CD8-positive, alpha-beta memory T cell (primary cell): ENCODE results near the gene CTR9. TPM values are rescaled to one million over a fixed set of nuclear protein-coding genes. Genes with fewer than 3 reads are reported as not detected.

Experiments used
- CTCF ChIA-PET: fragments of 350-600 bp; sonication (Branson Sonifier 250); formaldehyde crosslinking; loops from one replicate; lab custom pipeline; 2021; ENCODE audit warnings: antibody characterized with exemption; lab: Charles Lee
- POLR2A ChIA-PET: fragments of 350-600 bp; sonication (Branson Sonifier 250); formaldehyde crosslinking; loops from one replicate; lab custom pipeline; 2021; ENCODE audit warnings: antibody characterized with exemption; lab: Charles Lee
- DNase-seq, 5 donors: peaks; one replicate each; pipeline versions ENCODE4 v3.0.0 to v3.0.0-alpha.2; 2020 to 2022; ENCODE audit warnings: mixed read lengths in 1 of 5
- H3K27ac ChIP-seq: one replicate; pipeline ENCODE4 v1.7.0; 2013; ENCODE audit warnings: low read depth, mild to moderate bottlenecking, low read length, moderate library complexity
- H3K27me3 ChIP-seq: 2 replicates; pipeline ENCODE4 v1.7.0; 2013; ENCODE audit warnings: low read length, mild to moderate bottlenecking; ENCODE audit not compliant: insufficient read depth, poor library complexity, severe bottlenecking
- H3K36me3 ChIP-seq: 2 replicates; pipeline ENCODE4 v1.7.0; 2013; ENCODE audit warnings: mild to moderate bottlenecking, low read length, moderate library complexity; ENCODE audit not compliant: insufficient read depth
- H3K4me1 ChIP-seq: 2 replicates; pipeline ENCODE4 v1.7.0; 2013; ENCODE audit warnings: mild to moderate bottlenecking, low read length, moderate library complexity; ENCODE audit not compliant: insufficient read depth
- H3K4me3 ChIP-seq: 2 replicates; pipeline ENCODE4 v1.7.0; 2013; ENCODE audit warnings: mild to moderate bottlenecking, low read length
- H3K9me3 ChIP-seq: 2 replicates; pipeline ENCODE4 v1.7.0; 2013; ENCODE audit warnings: mild to moderate bottlenecking, low read length
- H3K27ac Mint-ChIP-seq, 8 donors: one replicate each; pipeline ENCODE4 v1.8.0; 2020 to 2021; ENCODE audit warnings: mixed read lengths in 8 of 8, mild to moderate bottlenecking in 6 of 8, inconsistent platforms in 3 of 8, moderate library complexity in 3 of 8
- H3K27me3 Mint-ChIP-seq, 2 donors: one replicate each; pipeline ENCODE4 v1.8.0; 2020 to 2021; ENCODE audit warnings: mixed read lengths in 2 of 2, mild to moderate bottlenecking in 1 of 2, moderate library complexity in 1 of 2
- H3K36me3 Mint-ChIP-seq, 3 donors: one replicate each; pipeline ENCODE4 v1.8.0; 2020 to 2021; ENCODE audit warnings: mixed read lengths in 3 of 3, inconsistent platforms in 1 of 3, mild to moderate bottlenecking in 1 of 3
- H3K4me1 Mint-ChIP-seq, 3 donors: one replicate each; pipeline ENCODE4 v1.8.0; 2020 to 2021; ENCODE audit warnings: mixed read lengths in 3 of 3, inconsistent platforms in 1 of 3, mild to moderate bottlenecking in 1 of 3
- H3K4me3 Mint-ChIP-seq, 7 donors: one replicate each; pipeline ENCODE4 v1.8.0; 2020 to 2021; ENCODE audit warnings: mixed read lengths in 7 of 7, mild to moderate bottlenecking in 6 of 7, moderate library complexity in 4 of 7, inconsistent platforms in 2 of 7
- H3K9me3 Mint-ChIP-seq, 5 donors: one replicate each; pipeline ENCODE4 v1.8.0; 2020 to 2022; ENCODE audit warnings: mixed read lengths in 5 of 5, mild to moderate bottlenecking in 3 of 5, moderate library complexity in 2 of 5, inconsistent platforms in 1 of 5
- polyA plus RNA-seq: library from polyadenylated mRNA; unstranded; fragments of 300-500 nt; fragmentation: Illumina TruSeq; gene quantifications from one replicate; pipeline ENCODE4 v1.2.3, GENCODE V29; 2021
- total RNA-seq, 2 experiments: library from RNA; stranded (reverse); gene quantifications; one replicate each; pipeline ENCODE4 v1.2.3, GENCODE V29; 2021

Gene CTR9
- total and polyA plus RNA-seq, 3 experiments from 2014 or later = 49.9 to 60.8 (median 57.9) TPM

DNA sequence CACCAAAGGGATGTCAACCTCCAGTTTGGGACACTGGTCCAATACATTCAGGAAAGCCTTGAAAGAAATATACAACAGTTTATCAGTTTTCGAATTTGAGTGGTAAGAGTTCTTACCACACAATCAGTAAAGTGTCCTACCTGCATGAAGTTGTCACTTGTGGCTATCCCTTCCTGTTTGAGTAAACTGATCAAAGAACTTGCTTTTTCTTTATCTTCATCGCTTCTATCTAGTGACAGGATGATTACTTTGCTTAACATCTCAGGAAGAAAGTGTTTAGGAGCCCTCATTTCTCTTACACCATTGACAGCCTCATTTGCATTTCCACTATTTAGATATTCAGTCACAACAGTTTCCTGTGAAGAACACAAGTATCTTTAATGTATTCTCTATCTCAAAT lies 49.2 kb downstream of the CTR9 start:
- H3K36me3 Mint-ChIP-seq = peaks cover 48 to 96% (median 55%) of the 10 kb centered on the region in 3 donors
- peaks cover 70 to 88% (median 85%) of the 10 kb centered on the region in 3 donors for H3K4me1 Mint-ChIP-seq
- POLR2A ChIA-PET = interaction anchor here (0.6 to 5.2 kb wide), 2 partner anchors 8 to 61 kb away, joined by 3 to 49 read pairs; partner anchors contain the start of gene EIF4G2
- peaks cover 80% of the 10 kb centered on the region for H3K4me1 ChIP-seq
- no peak for DNase-seq
- H3K27me3 ChIP-seq = no peaks in the 10 kb centered on the region
- H3K36me3 ChIP-seq = peaks cover 88% of the 10 kb centered on the region
- H3K27ac ChIP-seq = no peak overlapping the region
- peak overlapping the region; percentile 8 to 47 (median 32) for H3K4me3 Mint-ChIP-seq
- H3K9me3 Mint-ChIP-seq = no peaks in the 10 kb centered on the region
- H3K27me3 Mint-ChIP-seq = peaks cover 0 to 2% of the 10 kb centered on the region in 2 donors
- H3K27ac Mint-ChIP-seq = peak overlapping the region in 6 of 8 donors; percentile 55 to 83 (median 78)
- no peaks in the 10 kb centered on the region for H3K9me3 ChIP-seq
- CTCF ChIA-PET = interaction anchor here (2.4 kb wide), 1 partner anchor 9 kb away, joined by 9 read pairs; the partner anchor contains the start of gene EIF4G2
- H3K4me3 ChIP-seq = no peak overlapping the region

DNA sequence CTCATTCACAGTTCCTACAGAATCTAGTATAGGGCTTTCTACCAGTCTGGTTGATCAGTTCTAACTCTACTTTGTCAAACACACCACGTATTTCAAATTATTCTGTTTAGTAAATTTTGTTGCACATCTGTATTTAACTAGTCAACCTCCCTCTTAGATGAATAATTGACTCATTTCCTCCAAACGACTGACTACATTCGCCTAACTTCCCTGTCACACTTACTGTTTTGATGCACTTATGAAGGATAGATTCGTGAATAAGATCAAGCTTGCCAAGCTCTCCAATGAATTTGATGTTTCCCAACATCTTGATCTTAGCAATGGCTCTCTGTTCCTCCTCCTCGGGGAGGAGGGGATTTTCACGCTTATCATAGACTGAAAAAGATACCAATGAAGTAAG lies 52.6 kb downstream of the CTR9 start:
- H3K9me3 Mint-ChIP-seq = no peaks in the 10 kb centered on the region
- no peak for DNase-seq
- peak overlapping the region in 1 of 7 donors; percentile 72 for H3K4me3 Mint-ChIP-seq
- Histone ChIP-seq H3K4me3 (no peak overlapping the region), H3K4me1 (peaks cover 85% of the 10 kb centered on the region), H3K27me3 (no peaks in the 10 kb centered on the region), H3K9me3 (no peaks in the 10 kb centered on the region), H3K36me3 (peaks cover 83% of the 10 kb centered on the region), H3K27ac (no peak overlapping the region)
- ChIA-PET POLR2A (interaction anchor here (1.0 to 1.6 kb wide), 2 partner anchors 54 to 55 kb away, joined by 4 to 8 read pairs; partner anchors contain the start of gene ZBED5), CTCF (interaction anchor here (4.8 kb wide), 1 partner anchor 11 kb away, joined by 42 read pairs; no protein-coding TSS in a partner anchor)
- peaks cover 69 to 85% (median 84%) of the 10 kb centered on the region in 3 donors for H3K4me1 Mint-ChIP-seq
- H3K36me3 Mint-ChIP-seq = peaks cover 50 to 98% (median 51%) of the 10 kb centered on the region in 3 donors
- no peaks in the 10 kb centered on the region for H3K27me3 Mint-ChIP-seq
- peak overlapping the region in 7 of 8 donors; percentile 6 to 93 (median 57) for H3K27ac Mint-ChIP-seq

DNA sequence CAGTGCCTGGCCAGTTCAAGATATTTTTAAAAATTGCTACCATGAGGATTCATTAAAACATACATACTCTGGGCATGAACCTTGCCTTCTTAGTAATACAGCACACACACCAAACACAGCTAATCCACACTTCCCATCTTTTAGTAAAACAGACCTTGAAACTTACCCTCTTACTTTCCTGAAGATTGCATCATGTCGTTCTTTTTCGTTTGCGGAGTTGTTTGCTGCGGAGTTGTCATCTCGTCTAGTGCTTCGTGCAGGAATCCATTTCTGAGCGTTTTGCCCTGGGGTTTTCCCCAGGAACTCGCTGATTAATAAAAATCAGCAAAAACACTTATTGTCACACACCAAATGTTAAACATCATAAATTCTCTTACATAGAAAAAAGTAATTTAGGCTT lies 54.7 kb downstream of the CTR9 start:
- POLR2A ChIA-PET = interaction anchor here (0.9 to 4.9 kb wide), 3 partner anchors 8 to 351 kb away, joined by 4 to 248 read pairs (median 49); partner anchors contain the start of genes AMPD3 and ZBED5
- Histone ChIP-seq H3K4me3 (peak overlapping the region; percentile 18), H3K4me1 (peaks cover 71% of the 10 kb centered on the region), H3K9me3 (no peaks in the 10 kb centered on the region), H3K27me3 (no peaks in the 10 kb centered on the region), H3K36me3 (peaks cover 64% of the 10 kb centered on the region), H3K27ac (no peak overlapping the region)
- Mint-ChIP-seq H3K9me3 (no peaks in the 10 kb centered on the region), H3K27ac (peak overlapping the region; percentile 41 to 93 (median 64)), H3K4me1 (peaks cover 60 to 77% (median 76%) of the 10 kb centered on the region in 3 donors), H3K27me3 (no peaks in the 10 kb centered on the region), H3K36me3 (peaks cover 34 to 86% (median 35%) of the 10 kb centered on the region in 3 donors), H3K4me3 (peak overlapping the region in 6 of 7 donors; percentile 21 to 100 (median 59))
- CTCF ChIA-PET = interaction anchor here (2.1 kb wide), 1 partner anchor 12 kb away, joined by 8 read pairs; no protein-coding TSS in a partner anchor
- DNase-seq = no peak

DNA sequence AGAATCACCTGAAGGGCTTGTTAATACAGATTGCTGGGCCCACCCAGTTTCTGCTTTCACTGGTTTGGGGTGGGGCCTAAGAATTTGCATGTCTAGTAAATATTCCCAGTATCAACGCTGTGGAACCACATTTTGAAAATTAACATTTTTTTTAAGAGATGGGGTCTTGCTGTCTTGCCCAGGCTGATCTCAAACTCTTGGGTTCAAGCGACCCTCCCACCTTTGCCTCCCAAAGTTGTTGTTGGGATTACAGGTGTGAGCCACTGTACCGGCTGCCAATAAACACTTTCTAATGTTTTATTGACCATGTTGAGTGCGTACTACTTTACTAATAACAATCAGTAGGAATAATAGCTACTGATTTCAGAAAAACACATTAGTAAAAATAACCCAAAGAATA lies 55.2 kb downstream of the CTR9 start:
- Histone ChIP-seq H3K36me3 (peaks cover 59% of the 10 kb centered on the region), H3K27me3 (no peaks in the 10 kb centered on the region), H3K9me3 (no peaks in the 10 kb centered on the region), H3K27ac (no peak overlapping the region), H3K4me3 (peak overlapping the region; percentile 18), H3K4me1 (peaks cover 67% of the 10 kb centered on the region)
- H3K9me3 Mint-ChIP-seq = no peaks in the 10 kb centered on the region
- no peaks in the 10 kb centered on the region for H3K27me3 Mint-ChIP-seq
- peaks cover 56 to 72% (median 71%) of the 10 kb centered on the region in 3 donors for H3K4me1 Mint-ChIP-seq
- peak overlapping the region; percentile 95 to 100 (median 98) for H3K4me3 Mint-ChIP-seq
- H3K36me3 Mint-ChIP-seq = peaks cover 29 to 81% (median 31%) of the 10 kb centered on the region in 3 donors
- CTCF ChIA-PET = interaction anchor here (2.1 kb wide), 1 partner anchor 13 kb away, joined by 8 read pairs; no protein-coding TSS in a partner anchor
- H3K27ac Mint-ChIP-seq = peak overlapping the region in 5 of 8 donors; percentile 92 to 99 (median 98)
- POLR2A ChIA-PET = interaction anchor here (0.7 to 4.9 kb wide), 4 partner anchors 9 to 351 kb away, joined by 4 to 248 read pairs (median 26); partner anchors contain the start of genes AMPD3 and ZBED5
- DNase-seq = no peak

DNA sequence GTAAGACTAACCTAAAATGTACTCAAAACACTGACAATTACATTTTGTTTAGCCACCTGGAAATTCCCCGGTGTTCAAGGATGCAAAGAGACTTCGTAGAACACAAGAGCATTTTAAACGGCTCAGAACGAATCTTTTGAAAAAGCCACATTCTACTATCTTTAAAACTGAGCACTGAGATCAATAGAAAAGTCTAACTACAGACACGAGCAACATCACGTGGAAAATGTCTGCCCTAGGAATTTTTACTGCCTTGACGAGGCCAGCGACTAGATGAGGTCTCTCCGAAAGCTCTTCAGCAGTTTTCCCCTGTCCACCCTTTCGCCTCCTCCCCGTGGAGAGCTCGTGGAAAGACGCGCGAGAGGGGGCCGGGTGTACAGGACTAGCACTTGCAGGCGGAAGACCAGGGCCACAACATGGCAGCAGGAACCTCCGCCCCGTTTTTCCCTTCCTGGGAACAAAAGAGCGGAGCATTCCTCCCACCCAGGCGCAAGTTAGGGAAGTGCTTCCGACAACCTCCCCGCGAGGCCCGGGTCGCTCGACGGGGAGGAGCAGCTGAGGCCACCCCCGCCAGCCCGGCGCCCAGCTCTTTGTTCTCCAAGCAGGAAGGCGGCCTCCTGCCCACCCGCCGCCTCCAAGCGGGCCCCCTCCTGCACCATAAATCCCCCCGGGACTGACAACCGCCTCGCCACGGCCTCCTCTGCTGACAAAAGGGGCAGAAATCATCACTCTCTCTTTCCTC lies 56.6 kb downstream of the CTR9 start:
- H3K36me3 Mint-ChIP-seq = peaks cover 24 to 66% (median 26%) of the 10 kb centered on the region in 3 donors
- peak overlapping the region; percentile 95 to 100 (median 98) for H3K4me3 Mint-ChIP-seq
- no peaks in the 10 kb centered on the region for H3K9me3 Mint-ChIP-seq
- no peaks in the 10 kb centered on the region for H3K27me3 Mint-ChIP-seq
- peaks cover 53% of the 10 kb centered on the region for H3K4me1 ChIP-seq
- ChIA-PET CTCF (interaction anchor here (1.2 to 2.8 kb wide), 3 partner anchors 9 to 50 kb away, joined by 3 to 32 read pairs (median 8); partner anchors contain the start of gene ZBED5), POLR2A (interaction anchor here (0.6 to 4.9 kb wide), 10 partner anchors 10 to 337 kb away, joined by 3 to 248 read pairs (median 8); partner anchors contain the start of genes CTR9 and ZBED5)
- peak overlapping the region; percentile 93 to 99 (median 97) for H3K27ac Mint-ChIP-seq
- no peaks in the 10 kb centered on the region for H3K27me3 ChIP-seq
- H3K4me1 Mint-ChIP-seq = peaks cover 47 to 60% (median 59%) of the 10 kb centered on the region in 3 donors
- H3K36me3 ChIP-seq = peaks cover 45% of the 10 kb centered on the region
- no peaks in the 10 kb centered on the region for H3K9me3 ChIP-seq
- H3K4me3 ChIP-seq = peak overlapping the region; percentile 90
- H3K27ac ChIP-seq = peak overlapping the region; percentile 93
- DNase-seq = peak in 4 of 5 donors; percentile 33 to 65 (median 47)

DNA sequence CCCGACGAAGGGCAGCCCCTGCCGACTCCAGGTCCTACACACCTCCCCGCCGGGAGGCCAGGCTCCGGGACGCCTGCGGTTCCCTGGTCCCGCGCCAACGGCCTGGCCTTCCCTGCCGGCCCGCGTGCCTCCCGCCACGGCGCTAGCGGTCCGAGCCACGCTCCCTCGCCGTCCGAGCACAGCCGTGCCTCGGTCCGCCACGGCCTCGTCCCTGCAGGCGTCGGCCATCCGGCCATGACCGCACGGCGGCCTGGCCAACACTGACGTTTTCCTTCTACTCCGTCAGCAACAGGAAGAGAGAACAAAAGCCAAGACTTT lies 57.1 kb downstream of the CTR9 start:
- POLR2A ChIA-PET = interaction anchor here (0.6 to 4.9 kb wide), 17 partner anchors 11 to 1388 kb away, joined by 3 to 248 read pairs (median 6); partner anchors contain the start of genes CTR9, RNF141 and ZBED5
- no peak for DNase-seq
- H3K4me3 Mint-ChIP-seq = peak overlapping the region; percentile 95 to 100 (median 98)

DNA sequence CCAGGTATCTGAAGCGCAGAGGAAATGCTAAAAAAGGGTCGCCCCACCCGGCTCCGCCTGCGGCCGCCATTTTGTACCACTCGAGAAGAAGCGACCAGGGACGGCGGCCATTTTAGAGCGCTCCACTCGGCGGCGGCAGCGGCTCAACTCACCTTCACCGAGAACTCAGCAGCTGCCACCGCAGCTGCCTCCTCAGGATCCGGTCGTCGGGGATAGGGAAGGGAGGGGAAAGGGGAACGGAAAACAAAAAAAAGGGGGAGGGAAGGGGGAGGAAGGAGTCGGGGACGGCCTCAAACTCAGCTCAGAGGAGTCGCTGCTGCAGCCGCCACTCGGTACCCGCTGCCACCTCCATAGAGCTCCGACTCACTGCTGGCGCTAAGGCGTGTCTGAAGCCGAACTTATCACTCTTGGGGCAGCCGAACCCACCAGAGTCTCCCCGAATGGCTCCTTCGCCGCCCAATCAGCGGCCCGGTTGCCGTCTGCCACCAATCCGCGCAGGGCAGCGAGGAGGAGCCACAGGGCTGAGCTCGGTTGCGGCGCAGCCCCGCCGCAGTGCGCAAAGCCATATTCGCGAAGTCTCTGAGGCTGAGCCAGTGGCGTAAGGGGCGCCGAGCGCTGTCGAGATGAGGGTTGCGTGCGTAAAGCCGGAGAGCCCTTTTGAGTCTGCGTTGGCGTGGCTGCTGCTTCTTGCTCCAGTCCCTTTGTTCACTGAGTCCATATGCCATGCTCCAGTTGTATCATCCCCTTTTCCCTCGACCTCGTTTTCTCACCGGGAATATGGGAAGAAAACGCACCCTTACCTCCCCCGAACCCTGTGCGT lies 57.7 kb downstream of the CTR9 start, which contains the start of gene EIF4G2:
Gene EIF4G2 (minus strand): TSS at position 374 of the 820 bp plus-strand sequence.
- Histone ChIP-seq H3K36me3 (peaks cover 34% of the 10 kb centered on the region), H3K9me3 (no peaks in the 10 kb centered on the region), H3K27me3 (no peaks in the 10 kb centered on the region), H3K27ac (peak within 1 kb of the TSS; percentile 93), H3K4me1 (peaks cover 44% of the 10 kb centered on the region), H3K4me3 (peak within 1 kb of the TSS; percentile 90)
- Mint-ChIP-seq H3K9me3 (no peaks in the 10 kb centered on the region), H3K36me3 (peaks cover 19 to 55% (median 21%) of the 10 kb centered on the region in 3 donors), H3K27ac (peak within 1 kb of the TSS; percentile 93 to 100 (median 98)), H3K4me1 (peaks cover 42 to 51% (median 50%) of the 10 kb centered on the region in 3 donors), H3K27me3 (peaks cover 0 to 2% of the 10 kb centered on the region in 2 donors), H3K4me3 (peak within 1 kb of the TSS; percentile 95 to 100 (median 98))
- DNase-seq = peak; percentile 96 to 99 (median 98)
- POLR2A ChIA-PET = interaction anchor here (0.6 to 4.9 kb wide), 23 partner anchors 11 to 1387 kb away, joined by 3 to 248 read pairs (median 5); partner anchors contain the start of genes CTR9, RNF141, USP47 and ZBED5
- CTCF ChIA-PET = interaction anchor here (1.1 to 2.8 kb wide), 11 partner anchors 8 to 220 kb away, joined by 3 to 32 read pairs (median 6); partner anchors contain the start of genes CTR9 and ZBED5

More for the DNA sequence above, 57.1 kb downstream of the CTR9 start:
- peaks cover 24 to 61% (median 26%) of the 10 kb centered on the region in 3 donors for H3K36me3 Mint-ChIP-seq
- CTCF ChIA-PET = interaction anchor here (1.2 to 2.8 kb wide), 5 partner anchors 8 to 50 kb away, joined by 3 to 32 read pairs (median 9); partner anchors contain the start of gene ZBED5
- H3K27ac Mint-ChIP-seq = peak overlapping the region; percentile 93 to 100 (median 98)
- Histone ChIP-seq H3K27me3 (no peaks in the 10 kb centered on the region), H3K4me1 (peaks cover 49% of the 10 kb centered on the region), H3K27ac (peak overlapping the region; percentile 93), H3K36me3 (peaks cover 39% of the 10 kb centered on the region), H3K9me3 (no peaks in the 10 kb centered on the region), H3K4me3 (peak overlapping the region; percentile 90)
- no peaks in the 10 kb centered on the region for H3K9me3 Mint-ChIP-seq
- H3K4me1 Mint-ChIP-seq = peaks cover 47 to 57% (median 56%) of the 10 kb centered on the region in 3 donors
- peaks cover 0 to 2% of the 10 kb centered on the region in 2 donors for H3K27me3 Mint-ChIP-seq
